GM21529 (cell line): ENCODE measurements around the gene SPOCD1.

ENCODE experiments used
- ATAC-seq: cut with Tn5 transposase; IDR thresholded peaks from one replicate; pipeline ENCODE4 v1.9.1; 2021; ENCODE audit not compliant: unreplicated experiment

SPOCD1 gene

GRCh38 chr1:31773861-31774260 is 42.0 kb downstream of the SPOCD1 start:
- no peak for ATAC-seq

- ATAC-seq = no peak
Measured at GRCh38 chr1:31772669-31773248, 43.1 kb downstream of the SPOCD1 start.

- ATAC-seq = no peak
Measured at GRCh38 chr1:31771891-31772668, 43.7 kb downstream of the SPOCD1 start.

GRCh38 chr1:31769720-31770390 is 46.0 kb downstream of the SPOCD1 start:
- ATAC-seq = no peak

- no peak for ATAC-seq
Measured at GRCh38 chr1:31768939-31769704, 46.7 kb downstream of the SPOCD1 start.

GRCh38 chr1:31768407-31768907 is 47.4 kb downstream of the SPOCD1 start:
- ATAC-seq = no peak

- no peak for ATAC-seq
Measured at GRCh38 chr1:31767225-31767624, 48.6 kb downstream of the SPOCD1 start.

GRCh38 chr1:31765516-31765915 is 50.3 kb downstream of the SPOCD1 start:
- no peak for ATAC-seq

- no peak for ATAC-seq
Measured at GRCh38 chr1:31765041-31765467, 50.8 kb downstream of the SPOCD1 start.

GRCh38 chr1:31764312-31765040 is 51.3 kb downstream of the SPOCD1 start, which contains the start of gene ADGRB2:
Gene ADGRB2, minus strand, starts transcription at chr1:31764340. Its CDS starts 7,119 bp downstream, at chr1:31757221.
- ATAC-seq = no peak

- ATAC-seq = no peak
Measured at GRCh38 chr1:31763671-31764311, 52.0 kb downstream of the SPOCD1 start.

- no peak for ATAC-seq
Measured at GRCh38 chr1:31762726-31763670, 52.8 kb downstream of the SPOCD1 start.

- no peak for ATAC-seq
Measured at GRCh38 chr1:31762323-31762722, 53.5 kb downstream of the SPOCD1 start.

GRCh38 chr1:31761883-31762282 is 53.9 kb downstream of the SPOCD1 start:
- ATAC-seq = no peak

- no peak for ATAC-seq
Measured at GRCh38 chr1:31760471-31761470, 55.1 kb downstream of the SPOCD1 start.

GRCh38 chr1:31759298-31760023 is 56.4 kb downstream of the SPOCD1 start:
- ATAC-seq = no peak

- ATAC-seq = no peak
Measured at GRCh38 chr1:31758823-31759222, 57.0 kb downstream of the SPOCD1 start.
